Adrenal gland (tissue), 12 donors: ENCODE data around the gene NOTCH3. TPM values are rescaled to one million over a fixed set of nuclear protein-coding genes. Genes with fewer than 3 reads are reported as not detected.

Experiments
- DNase-seq, 7 donors: peaks; one replicate each; pipeline ENCODE4 v3.0.0-alpha.2; 2019 to 2020
- H3K27ac ChIP-seq, 5 donors: fragments of 200-600 bp; sonication (generic) in 4 of 5; 1 replicate in 3 of 5; 2 replicates in 2 of 5; pipeline versions ENCODE4 v1.5.1 to v1.8.0; 2016 to 2020; ENCODE audit warnings: mild to moderate bottlenecking in 1 of 5
- H3K27me3 ChIP-seq: fragments of 200-600 bp; 2 replicates; pipeline ENCODE4 v1.8.0; 2021
- H3K36me3 ChIP-seq, 2 donors: fragments of 200-600 bp; replicated peaks in 1 of 2; 1 replicate in 1 of 2; 2 replicates in 1 of 2; pipeline versions ENCODE4 v1.5.1 to v1.8.0; 2018 to 2022
- H3K4me1 ChIP-seq, 2 donors: fragments of 200-600 bp; replicated peaks in 1 of 2; 1 replicate in 1 of 2; 2 replicates in 1 of 2; pipeline versions ENCODE4 v1.5.1 to v1.8.0; 2018 to 2021
- H3K4me3 ChIP-seq, 4 donors: fragments of 200-600 bp; sonication (generic) in 3 of 4; one replicate each; pipeline ENCODE4 v1.5.1; 2016 to 2018
- H3K9me3 ChIP-seq, 3 donors: fragments of 200-600 bp; sonication (generic) in 1 of 3; replicated peaks in 1 of 3; 1 replicate in 2 of 3; 2 replicates in 1 of 3; pipeline versions ENCODE4 v1.5.1 to v1.8.0; 2016 to 2021
- POLR2A ChIP-seq, 2 donors: fragments of 450-650 bp; IDR thresholded peaks; one replicate each; pipeline ENCODE4 v1.6.1; 2017; ENCODE audit warnings: antibody characterized with exemption in 2 of 2, mild to moderate bottlenecking in 2 of 2, moderate library complexity in 1 of 2
- WGBS, 4 donors: extraction: QIAGEN DNeasy Blood & Tissue Kit in 2 of 4; methylation state at CpG; one replicate each; pipeline versions ENCODE4 v1.1.5 to v1.1.7; 2013 to 2017; 5-methylcytosine and 5-hydroxymethylcytosine counted together
- intact Hi-C, 2 donors: fragments of 100-400 bp; cut with DNase I; formaldehyde crosslinking; loops; one replicate each; pipeline versions ENCODE4 v1.14.1 to v1.15.0; 2022 to 2023
- polyA plus RNA-seq, 3 donors: library from polyadenylated mRNA; stranded (reverse); fragments of 200-250 nt in 2 of 3; fragments of 350-450 nt in 1 of 3; fragmentation: Illumina TruSeq in 1 of 3; extraction: RNeasy Lipid Tissue Mini Kit (QIAGEN cat#74804) in 1 of 3; gene quantifications; one replicate each; pipeline ENCODE4 v1.2.3, GENCODE V29; 2013 to 2014
- total RNA-seq, 9 donors: library from RNA; depleted of rRNA in 4 of 9; stranded (reverse); fragments of >200 nt in 4 of 9; fragments of 120-200 nt in 1 of 9; fragmentation: NEBNext Ultra II Directional in 1 of 9; extraction: Animal tissue kit (Norgen Biotek cat#: 25700) in 1 of 9; gene quantifications; one replicate each; pipeline versions ENCODE4 v1.1.0 to v1.2.4, GENCODE V29; 2013 to 2023
- TF ChIP-seq, protein P1 (sequence below), 6 experiments: fragments of 450-650 bp in 4 of 6; fragments of 200-600 bp in 2 of 6; sonication (generic) in 1 of 6; IDR thresholded peaks; 1 replicate in 5 of 6; 2 replicates in 1 of 6; pipeline versions ENCODE4 v1.5.1 to v1.8.0; 2016 to 2021; ENCODE audit warnings: antibody characterized with exemption in 6 of 6, mild to moderate bottlenecking in 2 of 6, moderate library complexity in 1 of 6
- donor health status: healthy with polysubstance abuse.
- donor health status: Bipolar disorder and iron deficiency.
- donor health status: DM: yes; HTN: yes; CAD: no.
- donor health status: DM: no; HTN: no; CAD: no.
- donor health status: DM: no; HTN: no; CAD: no.
- donor health status: DM: yes; HTN: yes; CAD: no.

The NOTCH3 gene
- total and polyA plus RNA-seq, 12 donors, result 3.7 to 39.3 (median 12.8) TPM

- H3K4me1 ChIP-seq, result no peaks in the 10 kb centered on the region
- H3K27me3 ChIP-seq, result peaks cover 19% of the 10 kb centered on the region
- H3K9me3 ChIP-seq, result no peaks in the 10 kb centered on the region
- no peak for DNase-seq
- no peaks in the 10 kb centered on the region for H3K36me3 ChIP-seq
- no peak for TF ChIP-seq POLR2A (IDR thresholded peaks at IDR 0.05)
- TF ChIP-seq, protein P1, sequence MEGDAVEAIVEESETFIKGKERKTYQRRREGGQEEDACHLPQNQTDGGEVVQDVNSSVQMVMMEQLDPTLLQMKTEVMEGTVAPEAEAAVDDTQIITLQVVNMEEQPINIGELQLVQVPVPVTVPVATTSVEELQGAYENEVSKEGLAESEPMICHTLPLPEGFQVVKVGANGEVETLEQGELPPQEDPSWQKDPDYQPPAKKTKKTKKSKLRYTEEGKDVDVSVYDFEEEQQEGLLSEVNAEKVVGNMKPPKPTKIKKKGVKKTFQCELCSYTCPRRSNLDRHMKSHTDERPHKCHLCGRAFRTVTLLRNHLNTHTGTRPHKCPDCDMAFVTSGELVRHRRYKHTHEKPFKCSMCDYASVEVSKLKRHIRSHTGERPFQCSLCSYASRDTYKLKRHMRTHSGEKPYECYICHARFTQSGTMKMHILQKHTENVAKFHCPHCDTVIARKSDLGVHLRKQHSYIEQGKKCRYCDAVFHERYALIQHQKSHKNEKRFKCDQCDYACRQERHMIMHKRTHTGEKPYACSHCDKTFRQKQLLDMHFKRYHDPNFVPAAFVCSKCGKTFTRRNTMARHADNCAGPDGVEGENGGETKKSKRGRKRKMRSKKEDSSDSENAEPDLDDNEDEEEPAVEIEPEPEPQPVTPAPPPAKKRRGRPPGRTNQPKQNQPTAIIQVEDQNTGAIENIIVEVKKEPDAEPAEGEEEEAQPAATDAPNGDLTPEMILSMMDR (IDR thresholded peaks at IDR 0.05), result no peak
- no peak overlapping the region for H3K4me3 ChIP-seq
- H3K27ac ChIP-seq, result no peak overlapping the region
- intact Hi-C loops, result no loop called here
- 91 to 100% (median 94%) methylated on average over 1 to 18 of the region's 18 CpGs for WGBS, 4 donors
These were observed 8.8 kb downstream of the NOTCH3 start for GRCh38 chr19:15191982-15192381.

GRCh38 chr19:15191514-15191913 is 9.3 kb downstream of the NOTCH3 start:
- intact Hi-C loops, result no loop called here
- H3K36me3 ChIP-seq, result no peaks in the 10 kb centered on the region

GRCh38 chr19:15188851-15189250 is 11.9 kb downstream of the NOTCH3 start:
- TF ChIP-seq POLR2A (IDR thresholded peaks at IDR 0.05), result no peak
- TF ChIP-seq, protein P1 (IDR thresholded peaks at IDR 0.05), result no peak
- Histone ChIP-seq H3K4me1 (no peaks in the 10 kb centered on the region), H3K27ac (no peak overlapping the region), H3K9me3 (no peaks in the 10 kb centered on the region), H3K36me3 (no peaks in the 10 kb centered on the region), H3K27me3 (no peaks in the 10 kb centered on the region), H3K4me3 (no peak overlapping the region)
- intact Hi-C loops, result no loop called here
- 66 to 90% (median 81%) methylated on average over 6 to 24 of the region's 24 CpGs for WGBS, 4 donors
- no peak for DNase-seq

More at GRCh38 chr19:15191514-15191913, 9.3 kb downstream of the NOTCH3 start:
- H3K27ac ChIP-seq, result no peak overlapping the region
- DNase-seq, result no peak
- no peaks in the 10 kb centered on the region for H3K9me3 ChIP-seq
- peaks cover 14% of the 10 kb centered on the region for H3K27me3 ChIP-seq
- H3K4me1 ChIP-seq, result no peaks in the 10 kb centered on the region
- no peak for TF ChIP-seq POLR2A (IDR thresholded peaks at IDR 0.05)
- TF ChIP-seq, protein P1 (IDR thresholded peaks at IDR 0.05), result no peak
- 87 to 92% (median 90%) methylated on average over 7 to 18 of the region's 18 CpGs for WGBS, 4 donors
- no peak overlapping the region for H3K4me3 ChIP-seq

GRCh38 chr19:15187026-15188007 is 13.5 kb downstream of the NOTCH3 start:
- Histone ChIP-seq H3K4me1 (no peaks in the 10 kb centered on the region), H3K9me3 (no peaks in the 10 kb centered on the region), H3K36me3 (no peaks in the 10 kb centered on the region), H3K27ac (no peak overlapping the region), H3K27me3 (no peaks in the 10 kb centered on the region), H3K4me3 (no peak overlapping the region)
- intact Hi-C loops, result no loop called here
- TF ChIP-seq, protein P1 (IDR thresholded peaks at IDR 0.05), result no peak
- TF ChIP-seq POLR2A (IDR thresholded peaks at IDR 0.05), result no peak
- WGBS, 4 donors, result 92 to 94% (median 94%) methylated on average over 21 to 38 of the region's 38 CpGs
- no peak for DNase-seq
